Measurements from ENCODE around the gene F11.
A peak's percentile ranks its signal among the peaks of the same experiment; 100 is the strongest.
"Not testable (repeated sequence)": the region's sequence is repeated elsewhere in the genome, so short reads cannot be mapped to it uniquely, and the experiment has no call there.

F11 gene

GRCh38 chr4:186264660-186265059 is 1.3 kb upstream of the F11 start:
- Histone ChIP-seq H2AFZ (ENCODE audit: low read length) (no peak overlapping the region), H3K27ac (ENCODE audit: low read depth, low read length, poor library complexity, severe bottlenecking) (no peak overlapping the region), H3K4me1 (ENCODE audit: insufficient read depth, low read length, severe bottlenecking) (no peaks in the 10 kb centered on the region), H3K9ac (ENCODE audit: low read length) (no peak overlapping the region), H3K4me2 (ENCODE audit: low read length) (peak overlapping the region; percentile 24; the same call in 1 of the 2 replicates), H3F3A (ENCODE audit: insufficient read depth, low read length) (no peaks in the 10 kb centered on the region), H3K36me3 (ENCODE audit: insufficient read depth, low read length) (no peaks in the 10 kb centered on the region), H3K9me2 (ENCODE audit: low read depth, low read length) (no peaks in the 10 kb centered on the region), H3K9me3 (ENCODE audit: low read length) (no peaks in the 10 kb centered on the region), H3K4me3 (ENCODE audit: low read depth, low read length, poor library complexity, severe bottlenecking) (peak overlapping the region; percentile 5), H4K20me1 (ENCODE audit: insufficient read depth, low read length) (no peaks in the 10 kb centered on the region), H3K27me3 (ENCODE audit: insufficient read depth, low read length) (no peaks in the 10 kb centered on the region; the same call in 1 of the 2 replicates), H3K79me2 (ENCODE audit: insufficient read depth, low read length) (no peaks in the 10 kb centered on the region)
- TF ChIP-seq CTCF (IDR thresholded peaks at IDR 0.05; ENCODE audit: low read length) (no peak), EZH2 (IDR thresholded peaks at IDR 0.05; ENCODE audit: borderline replicate concordance, low read length) (no peak)

DNA sequence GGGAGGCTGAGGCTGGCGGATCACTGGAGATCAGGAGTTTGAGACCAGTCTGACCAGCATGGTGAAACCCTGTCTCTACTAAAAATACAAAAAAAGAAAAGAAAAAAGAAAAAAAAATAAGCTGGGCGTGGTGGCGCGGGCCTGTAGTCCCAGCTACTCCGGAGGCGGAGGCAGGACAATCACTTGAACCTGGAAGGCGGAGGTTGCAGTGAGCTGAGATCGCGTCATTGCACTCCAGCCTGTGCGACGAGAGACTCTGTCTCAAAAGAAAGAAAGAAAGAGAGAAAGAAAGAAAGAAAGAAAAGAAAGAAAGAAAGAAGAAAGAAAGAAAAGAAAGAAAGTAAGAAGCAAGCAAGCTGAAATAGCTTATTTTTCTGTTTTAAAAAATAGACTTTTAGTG is 739 bp upstream of the F11 start:
- H3F3A ChIP-seq (ENCODE audit: insufficient read depth, low read length); H3K9me3 ChIP-seq (ENCODE audit: low read length); H3K36me3 ChIP-seq (ENCODE audit: insufficient read depth, low read length); H3K27me3 ChIP-seq (ENCODE audit: insufficient read depth, low read length); H3K9ac ChIP-seq (ENCODE audit: low read length); H4K20me1 ChIP-seq (ENCODE audit: insufficient read depth, low read length); H3K4me3 ChIP-seq (ENCODE audit: low read depth, low read length, poor library complexity, severe bottlenecking); H2AFZ ChIP-seq (ENCODE audit: low read length); H3K27ac ChIP-seq (ENCODE audit: low read depth, low read length, poor library complexity, severe bottlenecking); H3K79me2 ChIP-seq (ENCODE audit: insufficient read depth, low read length); H3K4me2 ChIP-seq (ENCODE audit: low read length); H3K4me1 ChIP-seq (ENCODE audit: insufficient read depth, low read length, severe bottlenecking); H3K9me2 ChIP-seq (ENCODE audit: low read depth, low read length): not testable (repeated sequence)

GRCh38 chr4:186266729-186267456 is 904 bp downstream of the F11 start:
- H3K79me2 ChIP-seq (ENCODE audit: insufficient read depth, low read length) = no peaks in the 10 kb centered on the region
- H3K9ac ChIP-seq (ENCODE audit: low read length) = no peak overlapping the region
- H2AFZ ChIP-seq (ENCODE audit: low read length) = no peak overlapping the region
- no peak overlapping the region for H3K27ac ChIP-seq (ENCODE audit: low read depth, low read length, poor library complexity, severe bottlenecking)
- H3K4me3 ChIP-seq (ENCODE audit: low read depth, low read length, poor library complexity, severe bottlenecking) = no peak overlapping the region
- H3K36me3 ChIP-seq (ENCODE audit: insufficient read depth, low read length) = no peaks in the 10 kb centered on the region
- H3K4me2 ChIP-seq (ENCODE audit: low read length) = no peak overlapping the region
- no peaks in the 10 kb centered on the region for H4K20me1 ChIP-seq (ENCODE audit: insufficient read depth, low read length)
- H3K27me3 ChIP-seq (ENCODE audit: insufficient read depth, low read length) = no peaks in the 10 kb centered on the region; the same call in 1 of the 2 replicates
- TF ChIP-seq EZH2 (IDR thresholded peaks at IDR 0.05; ENCODE audit: borderline replicate concordance, low read length) = no peak
- TF ChIP-seq CTCF (IDR thresholded peaks at IDR 0.05; ENCODE audit: low read length) = no peak
- H3K9me3 ChIP-seq (ENCODE audit: low read length) = no peaks in the 10 kb centered on the region
- H3K4me1 ChIP-seq (ENCODE audit: insufficient read depth, low read length, severe bottlenecking) = no peaks in the 10 kb centered on the region
- no peaks in the 10 kb centered on the region for H3K9me2 ChIP-seq (ENCODE audit: low read depth, low read length)
- H3F3A ChIP-seq (ENCODE audit: insufficient read depth, low read length) = no peaks in the 10 kb centered on the region

All from OCI-LY1 (cell line).